GM18868 (cell line): ENCODE measurements around the gene VWDE.

Experiments used
- ATAC-seq: cut with Tn5 transposase; IDR thresholded peaks from one replicate; pipeline ENCODE4 v1.9.1; 2021; ENCODE audit warnings: mild to moderate bottlenecking, moderate library complexity; ENCODE audit not compliant: unreplicated experiment

The VWDE gene

DNA sequence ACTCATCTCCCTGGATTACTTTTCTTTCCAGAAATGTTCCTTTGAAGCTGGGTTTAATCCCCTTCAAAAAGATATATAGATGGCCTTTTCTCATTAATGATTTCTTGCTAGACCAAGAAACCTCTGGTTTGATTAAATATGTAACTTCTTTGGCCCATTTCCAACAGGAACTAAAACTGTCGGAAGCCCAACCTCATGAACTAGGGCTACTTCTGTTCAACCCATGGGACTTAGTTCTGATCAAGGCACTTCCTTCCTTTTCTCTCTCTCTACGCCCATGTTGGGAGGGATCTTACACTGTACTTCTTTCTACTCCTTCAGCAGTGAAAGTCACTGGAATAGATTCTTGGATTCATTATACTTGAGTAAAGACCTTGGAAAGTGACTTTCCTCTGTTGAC is 109.0 kb downstream of the VWDE start:
- no peak for ATAC-seq

DNA sequence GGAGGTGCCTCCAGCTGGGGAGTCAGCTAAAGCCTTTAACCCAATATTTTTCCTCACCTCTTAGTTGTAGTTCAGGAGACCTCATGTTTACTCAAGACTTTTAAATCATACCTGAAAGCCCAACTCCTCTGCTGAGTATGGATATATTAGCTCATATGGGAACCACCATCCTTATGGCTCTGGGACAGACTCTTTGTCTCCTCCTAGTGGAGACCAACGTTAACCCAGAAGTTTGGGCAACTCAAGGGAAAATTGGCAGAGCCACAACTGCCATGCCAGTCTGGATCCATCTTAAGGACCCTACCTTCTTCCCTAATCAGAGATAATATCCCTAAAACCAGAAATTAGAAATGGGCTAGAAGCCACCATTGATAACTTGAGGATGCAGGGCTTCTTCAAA is 111.8 kb downstream of the VWDE start:
- peak; percentile 62 for ATAC-seq

DNA sequence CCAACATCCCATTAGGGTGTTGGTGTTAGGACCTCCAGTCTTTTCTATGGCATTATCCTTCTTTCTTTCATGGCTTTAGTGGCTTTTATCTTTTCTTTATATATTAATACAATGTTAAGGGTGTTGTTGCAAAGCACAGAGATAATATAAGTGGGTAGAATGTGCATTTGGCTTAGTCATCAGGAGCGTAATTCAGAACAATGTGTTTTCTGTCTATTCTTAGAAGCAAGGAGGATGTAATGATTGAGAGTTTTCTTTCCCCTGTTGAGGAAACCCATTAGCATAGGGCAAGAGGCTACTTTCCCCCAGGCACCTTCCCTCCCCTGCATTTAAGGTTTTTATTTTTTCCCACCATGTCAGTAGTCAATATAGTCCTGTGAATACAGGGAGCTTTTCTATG is 112.9 kb downstream of the VWDE start:
- ATAC-seq, result no peak

DNA sequence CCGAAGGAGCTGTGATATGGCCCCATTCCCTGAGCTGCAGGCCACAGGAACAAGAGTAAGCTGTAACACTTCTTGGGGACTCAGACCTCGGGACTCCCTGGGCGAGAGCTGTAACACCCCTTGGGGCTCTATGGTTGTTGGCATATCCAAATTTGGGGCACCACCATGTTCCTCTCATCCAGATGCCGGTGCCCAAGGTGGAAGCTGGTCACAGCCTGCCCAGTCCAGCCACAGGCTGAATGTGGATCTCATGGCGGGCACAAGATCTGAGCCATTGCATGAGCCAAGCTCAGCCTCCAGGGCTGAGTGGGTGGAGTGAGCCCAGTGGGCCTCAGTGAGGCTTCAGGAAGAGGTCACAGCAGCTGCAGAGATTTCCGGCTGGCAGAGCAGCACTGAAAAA is 113.7 kb downstream of the VWDE start:
- ATAC-seq, result no peak

DNA sequence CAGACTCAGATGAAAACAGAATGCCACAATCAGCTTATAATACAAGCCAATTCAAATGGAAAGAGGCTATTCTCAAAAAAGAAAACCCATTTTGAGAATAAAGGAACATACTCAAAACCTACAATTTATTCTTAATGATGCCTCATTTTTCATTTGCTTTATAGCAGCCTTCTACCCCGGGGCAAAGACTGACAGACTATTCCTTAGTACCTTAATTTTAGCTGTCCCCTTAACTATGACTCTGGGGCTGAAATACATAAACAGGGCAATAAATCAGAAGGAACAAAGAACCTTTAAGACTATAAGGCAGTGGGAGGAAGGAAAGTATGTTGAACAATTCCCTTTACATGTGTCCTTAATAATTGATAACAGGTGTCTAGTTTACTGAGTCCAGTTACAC is 115.8 kb downstream of the VWDE start:
- ATAC-seq, result no peak

DNA sequence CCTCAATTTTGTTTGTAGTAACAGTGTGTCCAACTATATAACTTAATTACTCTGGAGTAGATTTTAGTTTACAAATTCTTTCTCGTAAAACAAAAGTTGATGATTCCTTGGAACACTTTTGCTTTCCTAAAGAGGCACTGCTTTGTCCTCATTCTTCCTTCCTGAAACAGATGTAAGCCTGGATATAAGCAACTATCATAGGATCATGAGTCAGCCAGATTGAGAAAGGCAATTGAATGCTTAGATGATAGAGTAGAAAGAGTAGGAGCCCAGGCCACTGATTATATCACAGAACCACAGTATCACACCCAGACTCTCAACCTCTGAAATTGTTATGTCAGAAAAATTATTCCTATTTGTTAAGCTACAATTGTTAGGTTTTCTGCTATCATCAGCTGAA is 122.6 kb downstream of the VWDE start:
- ATAC-seq, result no peak
